Natural killer cell (primary cell): ENCODE results near the gene TCEAL5. TPM values are rescaled to one million over a fixed set of nuclear protein-coding genes. Genes with fewer than 3 reads are reported as not detected.
"Not testable (repeated sequence)": the region's sequence is repeated elsewhere in the genome, so short reads cannot be mapped to it uniquely, and the experiment has no call there.

ENCODE experiments used
- ATAC-seq, 3 donors: fragments of 150-1000 bp in 2 of 3; fragments of 200-7000 bp in 1 of 3; cut with Tn5 transposase; 1 replicate in 1 of 3; 2 replicates in 2 of 3; pipeline ENCODE4 v1.10.0; 2021; ENCODE audit warnings: mild to moderate bottlenecking in 2 of 3, moderate library complexity in 2 of 3
- DNase-seq, 2 donors: peaks; one replicate each; pipeline versions ENCODE4 v3.0.0 to v3.0.0-alpha.2; 2013 to 2021; ENCODE audit warnings: mixed read lengths in 1 of 2
- H3K27ac ChIP-seq: one replicate; pipeline ENCODE4 v1.5.1; 2013; ENCODE audit warnings: mild to moderate bottlenecking, low read length
- H3K27me3 ChIP-seq: one replicate; pipeline ENCODE4 v1.6.1; 2013; ENCODE audit warnings: low read length; ENCODE audit not compliant: control insufficient read depth, insufficient read depth
- H3K36me3 ChIP-seq: one replicate; pipeline ENCODE4 v1.6.1; 2013; ENCODE audit warnings: low read length; ENCODE audit not compliant: control insufficient read depth, insufficient read depth
- H3K4me1 ChIP-seq: one replicate; pipeline ENCODE4 v1.6.1; 2013; ENCODE audit warnings: low read length; ENCODE audit not compliant: control insufficient read depth, insufficient read depth
- H3K4me3 ChIP-seq: one replicate; pipeline ENCODE4 v1.5.1; 2013; ENCODE audit warnings: low read length
- H3K9me3 ChIP-seq: one replicate; pipeline ENCODE4 v1.6.1; 2013; ENCODE audit warnings: low read length; ENCODE audit not compliant: control insufficient read depth, insufficient read depth
- H3K27ac Mint-ChIP-seq, 2 donors: one replicate each; pipeline ENCODE4 v1.8.0; 2022; ENCODE audit warnings: mild to moderate bottlenecking in 2 of 2, mixed read lengths in 2 of 2, moderate library complexity in 1 of 2
- H3K27me3 Mint-ChIP-seq, 2 donors: one replicate each; pipeline ENCODE4 v1.8.0; 2022; ENCODE audit warnings: low read depth in 2 of 2, mixed read lengths in 2 of 2
- H3K36me3 Mint-ChIP-seq: one replicate; pipeline ENCODE4 v1.8.0; 2022; ENCODE audit warnings: mixed read lengths
- H3K4me1 Mint-ChIP-seq, 2 donors: one replicate each; pipeline ENCODE4 v1.8.0; 2022; ENCODE audit warnings: mixed read lengths in 2 of 2
- H3K4me3 Mint-ChIP-seq: one replicate; pipeline ENCODE4 v1.8.0; 2022; ENCODE audit warnings: mild to moderate bottlenecking, moderate library complexity, mixed read lengths
- H3K9me3 Mint-ChIP-seq, 2 donors: one replicate each; pipeline ENCODE4 v1.8.0; 2022; ENCODE audit warnings: mixed read lengths in 2 of 2
- WGBS: methylation state at CpG from one replicate; pipeline ENCODE4 v1.1.7; 2013; ENCODE audit warnings: missing lambda C conversion rate; ENCODE audit not compliant: insufficient coverage; 5-methylcytosine and 5-hydroxymethylcytosine counted together
- intact Hi-C: fragments of 100-400 bp; cut with micrococcal nuclease; formaldehyde crosslinking; loops from one replicate; pipeline ENCODE4 v1.14.2; 2022
- total RNA-seq, 4 donors: library from RNA; stranded (reverse); fragments of 120-200 nt in 1 of 4; gene quantifications; one replicate each; pipeline versions ENCODE4 v1.2.3 to v1.2.4, GENCODE V29; 2013 to 2022
- TF ChIP-seq, protein P1 (sequence below): fragments of 200-600 bp; IDR thresholded peaks from one replicate; pipeline ENCODE4 v1.8.0; 2022; ENCODE audit warnings: antibody characterized with exemption

TCEAL5 gene
- total RNA-seq, 3 donors from 2014 or later (not counting 1 experiment from before 2014, with no cell fraction given), result not detected

DNA sequence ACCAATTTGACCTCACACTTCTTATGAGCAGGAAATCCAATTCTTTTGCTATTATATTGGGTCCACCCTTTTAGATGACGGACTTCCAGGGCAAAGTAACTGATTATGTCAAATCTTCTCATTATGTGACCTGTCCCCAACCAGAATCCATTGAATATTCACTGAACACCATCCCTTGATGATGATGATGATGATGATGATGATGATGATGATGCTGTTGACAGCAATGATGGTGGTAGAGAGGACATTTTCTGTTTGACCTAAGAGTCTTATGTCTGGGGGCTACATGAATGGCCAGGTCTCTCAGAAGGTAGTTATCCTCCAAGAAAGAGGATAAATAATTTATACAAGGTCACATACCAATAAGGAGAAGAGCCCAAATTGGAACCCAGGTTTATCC is 26.7 kb downstream of the TCEAL5 start:
- ATAC-seq (no peak), DNase-seq (no peak)
- Mint-ChIP-seq H3K4me3 (no peak overlapping the region), H3K27ac (no peak overlapping the region), H3K4me1 (peaks cover 14 to 19% of the 10 kb centered on the region in 2 donors), H3K36me3 (no peaks in the 10 kb centered on the region), H3K9me3 (no peaks in the 10 kb centered on the region), H3K27me3 (peaks cover 2 to 16% of the 10 kb centered on the region in 2 donors)
- Histone ChIP-seq H3K27me3 (no peaks in the 10 kb centered on the region), H3K36me3 (no peaks in the 10 kb centered on the region), H3K9me3 (no peaks in the 10 kb centered on the region), H3K4me1 (peaks cover 8% of the 10 kb centered on the region), H3K27ac (no peak overlapping the region), H3K4me3 (no peak overlapping the region)
- WGBS, result no CpG with 5 or more reads among the region's 1 CpG
- intact Hi-C loops, result no loop called here
- TF ChIP-seq, protein P1, sequence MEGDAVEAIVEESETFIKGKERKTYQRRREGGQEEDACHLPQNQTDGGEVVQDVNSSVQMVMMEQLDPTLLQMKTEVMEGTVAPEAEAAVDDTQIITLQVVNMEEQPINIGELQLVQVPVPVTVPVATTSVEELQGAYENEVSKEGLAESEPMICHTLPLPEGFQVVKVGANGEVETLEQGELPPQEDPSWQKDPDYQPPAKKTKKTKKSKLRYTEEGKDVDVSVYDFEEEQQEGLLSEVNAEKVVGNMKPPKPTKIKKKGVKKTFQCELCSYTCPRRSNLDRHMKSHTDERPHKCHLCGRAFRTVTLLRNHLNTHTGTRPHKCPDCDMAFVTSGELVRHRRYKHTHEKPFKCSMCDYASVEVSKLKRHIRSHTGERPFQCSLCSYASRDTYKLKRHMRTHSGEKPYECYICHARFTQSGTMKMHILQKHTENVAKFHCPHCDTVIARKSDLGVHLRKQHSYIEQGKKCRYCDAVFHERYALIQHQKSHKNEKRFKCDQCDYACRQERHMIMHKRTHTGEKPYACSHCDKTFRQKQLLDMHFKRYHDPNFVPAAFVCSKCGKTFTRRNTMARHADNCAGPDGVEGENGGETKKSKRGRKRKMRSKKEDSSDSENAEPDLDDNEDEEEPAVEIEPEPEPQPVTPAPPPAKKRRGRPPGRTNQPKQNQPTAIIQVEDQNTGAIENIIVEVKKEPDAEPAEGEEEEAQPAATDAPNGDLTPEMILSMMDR, result no peak

DNA sequence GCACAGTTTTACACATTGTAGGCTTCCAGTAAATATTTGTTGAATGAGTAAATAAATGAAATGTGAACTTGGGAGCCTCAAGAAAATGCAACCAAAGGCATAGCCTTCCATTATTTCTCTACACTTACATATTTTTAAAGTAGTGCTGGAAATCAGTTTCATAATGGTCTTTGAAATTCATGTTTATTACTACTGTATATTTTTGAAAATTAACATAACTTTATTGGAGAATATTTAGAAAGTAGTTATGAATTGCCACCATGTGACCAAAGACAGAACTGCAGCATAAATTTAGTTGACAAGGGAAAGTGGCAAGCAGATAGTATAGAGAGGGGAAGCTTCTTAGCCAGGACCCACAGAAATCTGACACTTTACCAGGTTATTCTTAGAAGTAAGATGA is 28.0 kb downstream of the TCEAL5 start:
- no peaks in the 10 kb centered on the region for H3K9me3 Mint-ChIP-seq
- no peaks in the 10 kb centered on the region for H3K36me3 Mint-ChIP-seq
- peak in 1 of 2 donors; percentile 52 for DNase-seq
- H3K4me3 ChIP-seq, result no peak overlapping the region
- H3K4me1 ChIP-seq, result peaks cover under 1% of the 10 kb centered on the region
- peaks cover 2 to 16% of the 10 kb centered on the region in 2 donors for H3K27me3 Mint-ChIP-seq
- H3K27me3 ChIP-seq, result no peaks in the 10 kb centered on the region
- H3K4me1 Mint-ChIP-seq, result peaks cover 2 to 7% of the 10 kb centered on the region in 2 donors
- intact Hi-C loops, result loop anchor here (1.0 kb wide), 1 partner anchor 37 kb away; no protein-coding TSS in a partner anchor
- TF ChIP-seq, protein P1, result peak; percentile 42
- H3K4me3 Mint-ChIP-seq, result no peak overlapping the region
- H3K27ac Mint-ChIP-seq, result no peak overlapping the region
- H3K36me3 ChIP-seq, result no peaks in the 10 kb centered on the region
- no peak overlapping the region for H3K27ac ChIP-seq
- ATAC-seq, result peak in 1 of 3 donors; percentile 49
- H3K9me3 ChIP-seq, result no peaks in the 10 kb centered on the region

DNA sequence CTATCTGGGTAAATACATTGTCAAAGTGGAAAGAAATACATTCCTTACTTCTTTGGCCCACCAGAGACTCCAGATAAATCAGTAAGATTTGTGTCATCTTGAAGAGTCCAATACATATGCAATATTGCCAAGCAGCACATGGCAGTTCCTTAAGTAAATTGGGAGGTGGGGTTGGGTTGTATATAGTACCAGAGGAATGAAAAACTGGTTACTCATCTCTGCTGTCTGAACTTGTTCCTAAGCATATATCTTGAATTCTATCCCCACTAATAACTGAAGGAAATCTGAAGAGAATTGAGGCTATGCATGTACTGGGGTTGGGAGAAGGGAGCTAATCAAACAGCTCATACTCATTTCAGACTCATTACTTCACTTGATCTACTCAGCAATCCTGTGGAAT is 36.4 kb downstream of the TCEAL5 start:
- Histone ChIP-seq H3K4me3 (no peak overlapping the region), H3K27ac (no peak overlapping the region), H3K27me3 (no peaks in the 10 kb centered on the region), H3K36me3 (no peaks in the 10 kb centered on the region), H3K9me3 (no peaks in the 10 kb centered on the region), H3K4me1 (no peaks in the 10 kb centered on the region)
- Mint-ChIP-seq H3K27me3 (peaks cover 14 to 17% of the 10 kb centered on the region in 2 donors), H3K9me3 (no peaks in the 10 kb centered on the region), H3K27ac (no peak overlapping the region), H3K36me3 (no peaks in the 10 kb centered on the region), H3K4me1 (no peaks in the 10 kb centered on the region), H3K4me3 (no peak overlapping the region)
- no peak for DNase-seq
- TF ChIP-seq, protein P1, result no peak
- intact Hi-C loops, result no loop called here
- no peak for ATAC-seq

DNA sequence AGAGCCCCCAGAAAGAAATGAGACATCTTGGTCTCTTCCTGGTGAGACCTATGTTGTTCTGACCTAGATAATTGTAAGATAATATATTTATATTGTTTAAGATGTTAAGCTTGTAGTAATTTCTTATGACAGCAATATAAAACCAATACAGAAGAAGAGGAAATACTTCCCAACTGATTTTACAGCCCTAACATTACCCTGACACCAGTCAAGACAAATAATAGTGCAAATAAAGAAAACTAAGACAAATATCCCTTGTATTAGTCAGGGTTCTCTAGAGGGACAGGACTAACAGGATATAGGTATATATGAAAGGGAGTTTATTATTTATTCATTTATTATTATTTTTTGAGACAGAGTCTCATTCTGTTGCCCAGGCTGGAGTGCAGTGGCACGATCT is 40.3 kb downstream of the TCEAL5 start:
- H3K4me1 Mint-ChIP-seq, result no peaks in the 10 kb centered on the region
- H3K9me3 Mint-ChIP-seq, result no peaks in the 10 kb centered on the region
- no peaks in the 10 kb centered on the region for H3K4me1 ChIP-seq
- intact Hi-C loops, result no loop called here
- TF ChIP-seq, protein P1, result no peak
- H3K27me3 Mint-ChIP-seq, result peaks cover 4 to 21% of the 10 kb centered on the region in 2 donors
- ATAC-seq (no peak), DNase-seq (no peak)
- no peaks in the 10 kb centered on the region for H3K36me3 ChIP-seq
- no peak overlapping the region for H3K27ac ChIP-seq
- H3K27ac Mint-ChIP-seq, result no peak overlapping the region
- no peaks in the 10 kb centered on the region for H3K9me3 ChIP-seq
- no peaks in the 10 kb centered on the region for H3K27me3 ChIP-seq
- no peaks in the 10 kb centered on the region for H3K36me3 Mint-ChIP-seq
- 83% methylated on average over 1 of the region's 1 CpG for WGBS
- no peak overlapping the region for H3K4me3 ChIP-seq
- H3K4me3 Mint-ChIP-seq, result no peak overlapping the region

DNA sequence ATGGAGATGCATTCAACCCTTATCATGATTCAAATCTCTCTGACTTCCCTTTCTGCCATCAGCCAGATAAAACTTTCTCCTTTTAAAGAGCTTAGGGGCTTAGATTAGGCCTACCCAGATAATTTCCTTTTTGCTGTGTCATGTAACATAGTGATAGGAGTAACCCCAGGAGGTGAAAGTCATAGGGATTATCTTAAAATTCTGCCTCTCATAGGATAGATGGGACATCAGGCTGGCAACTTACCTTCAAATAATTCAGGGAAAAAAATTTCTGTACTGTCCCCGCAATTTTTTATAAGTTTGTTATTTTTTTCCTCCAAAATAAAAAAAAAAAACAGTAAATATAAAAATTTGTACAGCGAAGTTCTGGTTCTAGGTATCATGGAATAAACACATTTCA is 40.9 kb downstream of the TCEAL5 start:
- H3K9me3 Mint-ChIP-seq, ATAC-seq, H3K36me3 Mint-ChIP-seq, H3K4me1 Mint-ChIP-seq, intact Hi-C loops, H3K27me3 ChIP-seq, H3K27ac ChIP-seq, H3K4me3 ChIP-seq, H3K27ac Mint-ChIP-seq, H3K9me3 ChIP-seq, H3K4me3 Mint-ChIP-seq, H3K4me1 ChIP-seq, H3K36me3 ChIP-seq, DNase-seq: not testable (repeated sequence)
- WGBS, result no CpG with 5 or more reads among the region's 2 CpGs
- peaks cover 4 to 21% of the 10 kb centered on the region in 2 donors for H3K27me3 Mint-ChIP-seq
